Liver (tissue), 9 donors: ENCODE data around the gene NBEAL2. TPM values are rescaled to one million over a fixed set of nuclear protein-coding genes. Genes with fewer than 3 reads are reported as not detected.
A peak's percentile ranks its signal among the peaks of the same experiment; 100 is the strongest.

Experiments
- DNase-seq: peaks from one replicate; pipeline ENCODE4 v3.0.0-alpha.2; 2017; ENCODE audit warnings: low spot score
- H3K27ac ChIP-seq, 2 donors: one replicate each; pipeline ENCODE4 v1.7.0; 2013; ENCODE audit warnings: inconsistent platforms in 2 of 2, low read length in 2 of 2, control low read depth in 1 of 2, low read depth in 1 of 2, mild to moderate bottlenecking in 1 of 2
- H3K27me3 ChIP-seq, 4 donors: one replicate each; pipeline versions ENCODE4 v1.6.1 to v1.7.0; 2013; ENCODE audit warnings: low read length in 3 of 4, inconsistent platforms in 1 of 4, mild to moderate bottlenecking in 1 of 4, moderate library complexity in 1 of 4; ENCODE audit not compliant: control insufficient read depth in 4 of 4, insufficient read depth in 4 of 4
- H3K36me3 ChIP-seq, 4 donors: one replicate each; pipeline versions ENCODE4 v1.6.1 to v1.7.0; 2013; ENCODE audit warnings: low read length in 3 of 4, mild to moderate bottlenecking in 3 of 4, low read depth in 1 of 4, moderate library complexity in 1 of 4; ENCODE audit not compliant: control insufficient read depth in 4 of 4, insufficient read depth in 3 of 4
- H3K4me1 ChIP-seq, 4 donors: one replicate each; pipeline versions ENCODE4 v1.6.1 to v1.7.0; 2013; ENCODE audit warnings: low read length in 3 of 4, mild to moderate bottlenecking in 3 of 4, moderate library complexity in 1 of 4; ENCODE audit not compliant: control insufficient read depth in 4 of 4, insufficient read depth in 4 of 4
- H3K4me3 ChIP-seq, 3 donors: one replicate each; pipeline versions ENCODE4 v1.6.1 to v1.7.0; 2013; ENCODE audit warnings: low read length in 3 of 3, control low read depth in 1 of 3, low read depth in 1 of 3, mild to moderate bottlenecking in 1 of 3
- H3K9ac ChIP-seq, 2 donors: one replicate each; pipeline ENCODE4 v1.7.0; 2013; ENCODE audit warnings: low read length in 2 of 2, mild to moderate bottlenecking in 2 of 2, moderate library complexity in 2 of 2, control low read depth in 1 of 2, low read depth in 1 of 2
- H3K9me3 ChIP-seq, 4 donors: one replicate each; pipeline versions ENCODE4 v1.6.1 to v1.7.0; 2013; ENCODE audit warnings: low read length in 3 of 4; ENCODE audit not compliant: control insufficient read depth in 4 of 4
- ATF3 ChIP-seq: IDR thresholded peaks from 2 replicates; pipeline ENCODE4 v1.6.1; 2016; ENCODE audit warnings: antibody characterized with exemption
- EGR1 ChIP-seq, 2 donors: IDR thresholded peaks; 2 replicates each; pipeline ENCODE4 v1.6.1; 2016 to 2018; ENCODE audit warnings: antibody characterized with exemption in 2 of 2, low read depth in 2 of 2
- FOXA1 ChIP-seq: IDR thresholded peaks from 2 replicates; pipeline ENCODE4 v1.6.1; 2016; ENCODE audit warnings: antibody characterized with exemption
- FOXA2 ChIP-seq: IDR thresholded peaks from 2 replicates; pipeline ENCODE4 v1.6.1; 2016; ENCODE audit warnings: antibody characterized with exemption
- GABPA ChIP-seq, 2 donors: IDR thresholded peaks in 1 of 2; conservative IDR thresholded peaks in 1 of 2; 2 replicates each; pipeline ENCODE4 v1.6.1; 2016; ENCODE audit warnings: antibody characterized with exemption in 2 of 2, mild to moderate bottlenecking in 1 of 2, moderate library complexity in 1 of 2
- HNF4A ChIP-seq, 2 donors: conservative IDR thresholded peaks; 2 replicates each; pipeline ENCODE4 v1.6.1; 2016; ENCODE audit warnings: antibody characterized with exemption in 2 of 2, mild to moderate bottlenecking in 2 of 2
- HNF4G ChIP-seq: IDR thresholded peaks from 2 replicates; pipeline ENCODE4 v1.6.1; 2016; ENCODE audit warnings: antibody characterized with exemption
- JUND ChIP-seq, 2 donors: IDR thresholded peaks; 2 replicates each; pipeline ENCODE4 v1.6.1; 2016; ENCODE audit warnings: antibody characterized with exemption in 2 of 2
- MAX ChIP-seq: IDR thresholded peaks from 2 replicates; pipeline ENCODE4 v1.6.1; 2016; ENCODE audit warnings: antibody characterized with exemption
- NR2F2 ChIP-seq: IDR thresholded peaks from 2 replicates; pipeline ENCODE4 v1.6.1; 2016; ENCODE audit warnings: antibody characterized with exemption
- RAD21 ChIP-seq, 2 donors: IDR thresholded peaks; 2 replicates each; pipeline ENCODE4 v1.6.1; 2016; ENCODE audit warnings: antibody characterized with exemption in 2 of 2, mild to moderate bottlenecking in 2 of 2
- RXRA ChIP-seq, 2 donors: IDR thresholded peaks; 2 replicates each; pipeline ENCODE4 v1.6.1; 2017 to 2018; ENCODE audit warnings: antibody characterized with exemption in 2 of 2, mild to moderate bottlenecking in 1 of 2
- SP1 ChIP-seq: IDR thresholded peaks from 2 replicates; pipeline ENCODE4 v1.6.1; 2018; ENCODE audit warnings: antibody characterized with exemption, mild to moderate bottlenecking
- YY1 ChIP-seq: IDR thresholded peaks from 2 replicates; pipeline ENCODE4 v1.6.1; 2016; ENCODE audit warnings: antibody characterized with exemption, mild to moderate bottlenecking
- WGBS: extraction: QIAGEN DNeasy Blood & Tissue Kit; methylation state at CpG from one replicate; pipeline ENCODE4 v1.1.7; 2013; 5-methylcytosine and 5-hydroxymethylcytosine counted together
- polyA plus RNA-seq, 2 donors: library from polyadenylated mRNA; stranded (reverse) in 1 of 2; unstranded in 1 of 2; fragments of 200-250 nt in 1 of 2; fragments of >200 nt in 1 of 2; fragmentation: Nextera tagmentation in 1 of 2; extraction: Ambion mirVana in 1 of 2; gene quantifications; one replicate each; pipeline versions ENCODE4 v1.2.1 to v1.2.3, GENCODE V29; 2013 to 2015
- total RNA-seq, 2 donors: library from RNA; depleted of rRNA; stranded (reverse); fragments of >200 nt; gene quantifications; one replicate each; pipeline ENCODE4 v1.2.3, GENCODE V29; 2014
- TF ChIP-seq, protein P1 (sequence below): IDR thresholded peaks from 2 replicates; pipeline ENCODE4 v1.6.1; 2016; ENCODE audit warnings: antibody characterized with exemption, mild to moderate bottlenecking
- donor health status: healthy.
- donor health status: healthy.
- donor health status: healthy.
- donor health status: healthy.
- donor health status: healthy.

NBEAL2 gene
- total and polyA plus RNA-seq, 4 donors = 2.0 to 20.7 (median 7.6) TPM

- TF ChIP-seq, protein P1, sequence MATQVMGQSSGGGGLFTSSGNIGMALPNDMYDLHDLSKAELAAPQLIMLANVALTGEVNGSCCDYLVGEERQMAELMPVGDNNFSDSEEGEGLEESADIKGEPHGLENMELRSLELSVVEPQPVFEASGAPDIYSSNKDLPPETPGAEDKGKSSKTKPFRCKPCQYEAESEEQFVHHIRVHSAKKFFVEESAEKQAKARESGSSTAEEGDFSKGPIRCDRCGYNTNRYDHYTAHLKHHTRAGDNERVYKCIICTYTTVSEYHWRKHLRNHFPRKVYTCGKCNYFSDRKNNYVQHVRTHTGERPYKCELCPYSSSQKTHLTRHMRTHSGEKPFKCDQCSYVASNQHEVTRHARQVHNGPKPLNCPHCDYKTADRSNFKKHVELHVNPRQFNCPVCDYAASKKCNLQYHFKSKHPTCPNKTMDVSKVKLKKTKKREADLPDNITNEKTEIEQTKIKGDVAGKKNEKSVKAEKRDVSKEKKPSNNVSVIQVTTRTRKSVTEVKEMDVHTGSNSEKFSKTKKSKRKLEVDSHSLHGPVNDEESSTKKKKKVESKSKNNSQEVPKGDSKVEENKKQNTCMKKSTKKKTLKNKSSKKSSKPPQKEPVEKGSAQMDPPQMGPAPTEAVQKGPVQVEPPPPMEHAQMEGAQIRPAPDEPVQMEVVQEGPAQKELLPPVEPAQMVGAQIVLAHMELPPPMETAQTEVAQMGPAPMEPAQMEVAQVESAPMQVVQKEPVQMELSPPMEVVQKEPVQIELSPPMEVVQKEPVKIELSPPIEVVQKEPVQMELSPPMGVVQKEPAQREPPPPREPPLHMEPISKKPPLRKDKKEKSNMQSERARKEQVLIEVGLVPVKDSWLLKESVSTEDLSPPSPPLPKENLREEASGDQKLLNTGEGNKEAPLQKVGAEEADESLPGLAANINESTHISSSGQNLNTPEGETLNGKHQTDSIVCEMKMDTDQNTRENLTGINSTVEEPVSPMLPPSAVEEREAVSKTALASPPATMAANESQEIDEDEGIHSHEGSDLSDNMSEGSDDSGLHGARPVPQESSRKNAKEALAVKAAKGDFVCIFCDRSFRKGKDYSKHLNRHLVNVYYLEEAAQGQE = peak; percentile 35
- TF ChIP-seq JUND (IDR thresholded peaks at IDR 0.05) = no peak
Observed at GRCh38 chr3:47009225-47010110, 30.0 kb downstream of the NBEAL2 start (continued).

DNA sequence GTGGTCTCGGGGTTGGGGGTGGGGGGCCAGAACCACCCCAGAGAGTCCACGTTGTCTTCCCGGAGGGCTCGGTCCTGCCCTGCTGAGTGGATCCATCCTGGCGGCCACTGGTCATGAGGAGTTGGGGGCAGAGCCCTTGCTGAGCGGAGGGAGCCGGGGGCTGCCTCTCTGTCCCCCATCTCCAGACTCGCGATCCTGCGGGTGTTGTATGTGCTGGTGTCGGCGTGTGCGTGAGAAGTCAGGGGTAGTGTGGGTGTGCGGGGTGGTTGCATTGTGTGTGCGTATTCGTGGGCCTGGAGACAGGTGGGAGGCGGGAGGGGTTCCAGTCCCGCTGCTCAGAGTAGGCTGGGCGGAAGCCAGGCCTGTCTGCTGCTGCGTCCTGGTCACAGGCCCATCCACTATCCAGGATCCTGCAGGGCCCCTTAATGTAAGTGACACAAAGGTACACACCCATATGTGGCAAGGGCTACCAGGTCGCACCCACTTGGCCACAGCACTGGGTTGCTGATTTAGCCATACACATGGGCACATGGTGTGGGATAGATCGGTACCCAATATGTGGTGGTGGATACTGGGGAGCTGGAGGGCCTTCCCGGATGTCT lies 30.7 kb downstream of the NBEAL2 start:
- WGBS = 85% methylated on average over 23 of the region's 23 CpGs
- Histone ChIP-seq H3K9me3 (no peaks in the 10 kb centered on the region), H3K4me1 (peaks cover 1 to 12% (median 5%) of the 10 kb centered on the region in 4 donors), H3K36me3 (peaks cover 0 to 12% (median 1%) of the 10 kb centered on the region in 4 donors), H3K27ac (peak overlapping the region in 1 of 2 donors; percentile 55), H3K9ac (no peak overlapping the region), H3K4me3 (peak overlapping the region in 1 of 3 donors; percentile 52), H3K27me3 (no peaks in the 10 kb centered on the region)
- no peak for DNase-seq
- no peak for TF ChIP-seq GABPA (IDR thresholded peaks at IDR 0.05 in 1 of 2, conservative IDR thresholded peaks at IDR 0.05 in 1 of 2)
- no peak for TF ChIP-seq FOXA2

GRCh38 chr3:47010910-47011309 lies 31.4 kb downstream of the NBEAL2 start:
- H3K9ac ChIP-seq = no peak overlapping the region
- 83% methylated on average over 5 of the region's 5 CpGs for WGBS
- DNase-seq = no peak
- H3K9me3 ChIP-seq = no peaks in the 10 kb centered on the region
- peaks cover 0 to 7% (median 1%) of the 10 kb centered on the region in 4 donors for H3K36me3 ChIP-seq
- TF ChIP-seq GABPA (IDR thresholded peaks at IDR 0.05 in 1 of 2, conservative IDR thresholded peaks at IDR 0.05 in 1 of 2) = no peak
- TF ChIP-seq YY1 = no peak
- no peak for TF ChIP-seq FOXA1
- TF ChIP-seq RXRA (IDR thresholded peaks at IDR 0.05) = no peak
- TF ChIP-seq MAX = no peak
- no peak for TF ChIP-seq JUND (IDR thresholded peaks at IDR 0.05)
- TF ChIP-seq FOXA2 = no peak
- TF ChIP-seq HNF4A (conservative IDR thresholded peaks at IDR 0.05) = no peak
- no peaks in the 10 kb centered on the region for H3K27me3 ChIP-seq
- peaks cover 1 to 17% (median 10%) of the 10 kb centered on the region in 4 donors for H3K4me1 ChIP-seq
- H3K27ac ChIP-seq = no peak overlapping the region
- no peak overlapping the region for H3K4me3 ChIP-seq

DNA sequence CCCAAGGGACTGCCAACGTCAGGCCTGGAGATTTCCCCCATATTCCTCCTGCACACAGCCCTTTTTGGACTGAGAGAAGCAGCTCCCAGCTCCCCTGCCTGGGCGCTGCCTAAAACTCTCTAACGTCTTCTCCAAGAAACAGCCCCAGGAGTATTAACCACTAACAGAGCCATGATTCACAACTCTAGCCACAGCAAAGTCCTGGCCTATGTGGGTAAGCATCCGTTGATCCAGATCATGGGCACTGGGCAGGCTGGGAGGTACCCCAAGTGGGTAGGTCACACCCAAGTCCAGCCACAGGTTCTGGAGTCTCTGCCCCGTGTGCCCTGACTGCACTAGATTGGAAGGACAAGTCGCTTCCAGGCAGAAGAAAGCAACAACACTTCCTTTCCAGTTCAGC lies 31.9 kb downstream of the NBEAL2 start:
- 91% methylated on average over 6 of the region's 6 CpGs for WGBS
- peaks cover 0 to 3% (median under 1%) of the 10 kb centered on the region in 4 donors for H3K36me3 ChIP-seq
- DNase-seq = no peak
- peaks cover 1 to 22% (median 14%) of the 10 kb centered on the region in 4 donors for H3K4me1 ChIP-seq
- H3K9me3 ChIP-seq = no peaks in the 10 kb centered on the region
- no peaks in the 10 kb centered on the region for H3K27me3 ChIP-seq
- H3K9ac ChIP-seq = no peak overlapping the region
- no peak overlapping the region for H3K4me3 ChIP-seq
- H3K27ac ChIP-seq = no peak overlapping the region
- TF ChIP-seq SP1 (no peak), FOXA2 (no peak), RAD21 (IDR thresholded peaks at IDR 0.05) (no peak), MAX (no peak), EGR1 (IDR thresholded peaks at IDR 0.05; ENCODE audit: low read depth in 2 of 2) (no peak), JUND (IDR thresholded peaks at IDR 0.05) (no peak), ATF3 (no peak), HNF4G (no peak), GABPA (IDR thresholded peaks at IDR 0.05 in 1 of 2, conservative IDR thresholded peaks at IDR 0.05 in 1 of 2) (no peak), RXRA (IDR thresholded peaks at IDR 0.05) (no peak), FOXA1 (no peak), NR2F2 (no peak)
- TF ChIP-seq, protein P1 = no peak
